Lung (tissue), 12 donors: Measurements from ENCODE around the gene CAPN11. TPM values are rescaled to one million over a fixed set of nuclear protein-coding genes. Genes with fewer than 3 reads are reported as not detected.

Experiments used
- ATAC-seq: fragments of 200-7000 bp; cut with Tn5 transposase; one replicate; pipeline ENCODE4 v1.9.1; 2020; ENCODE audit warnings: moderate number of reproducible peaks; ENCODE audit not compliant: insufficient read depth, low FRiP score
- DNase-seq, 3 donors: peaks; one replicate each; pipeline ENCODE4 v3.0.0-alpha.2; 2013 to 2017
- H3K27ac ChIP-seq, 2 donors: one replicate each; pipeline ENCODE4 v1.5.1; 2013; ENCODE audit warnings: mild to moderate bottlenecking in 2 of 2, moderate library complexity in 2 of 2, control low read depth in 1 of 2, inconsistent platforms in 1 of 2, low read depth in 1 of 2, low read length in 1 of 2
- H3K27me3 ChIP-seq, 3 donors: one replicate each; pipeline ENCODE4 v1.5.1; 2013; ENCODE audit warnings: low read length in 2 of 3; ENCODE audit not compliant: control insufficient read depth in 3 of 3, insufficient read depth in 3 of 3
- H3K36me3 ChIP-seq, 4 donors: one replicate each; pipeline ENCODE4 v1.5.1; 2013; ENCODE audit warnings: low read length in 4 of 4, mild to moderate bottlenecking in 1 of 4, moderate library complexity in 1 of 4; ENCODE audit not compliant: control insufficient read depth in 4 of 4, insufficient read depth in 4 of 4
- H3K4me1 ChIP-seq, 5 donors: one replicate each; pipeline ENCODE4 v1.5.1; 2013; ENCODE audit warnings: low read length in 5 of 5, mild to moderate bottlenecking in 2 of 5, moderate library complexity in 1 of 5; ENCODE audit not compliant: control insufficient read depth in 5 of 5, insufficient read depth in 5 of 5
- H3K4me3 ChIP-seq: one replicate; pipeline ENCODE4 v1.5.1; 2013; ENCODE audit warnings: mild to moderate bottlenecking, control low read depth, moderate library complexity
- H3K9ac ChIP-seq, 2 donors: one replicate each; pipeline ENCODE4 v1.5.1; 2013; ENCODE audit warnings: low read length in 2 of 2, control low read depth in 1 of 2; ENCODE audit not compliant: insufficient read depth in 1 of 2
- H3K9me3 ChIP-seq, 4 donors: one replicate each; pipeline ENCODE4 v1.5.1; 2013; ENCODE audit warnings: low read length in 3 of 4, mild to moderate bottlenecking in 1 of 4, moderate library complexity in 1 of 4; ENCODE audit not compliant: control insufficient read depth in 4 of 4, insufficient read depth in 3 of 4
- CTCF ChIP-seq: IDR thresholded peaks from 2 replicates; pipeline ENCODE4 v1.5.1; 2012; ENCODE audit warnings: mild to moderate bottlenecking; ENCODE audit errors: control extremely low read depth, extremely low read depth
- WGBS, 2 donors: extraction: QIAGEN DNeasy Blood & Tissue Kit; methylation state at CpG; one replicate each; pipeline ENCODE4 v1.1.7; 2013; 5-methylcytosine and 5-hydroxymethylcytosine counted together
- polyA plus RNA-seq, 2 donors: library from polyadenylated mRNA; stranded (reverse); fragments of 200-250 nt; gene quantifications; one replicate each; pipeline ENCODE4 v1.2.1, GENCODE V29; 2013
- total RNA-seq, 2 donors: library from RNA; depleted of rRNA in 1 of 2; stranded (reverse); fragments of >200 nt in 1 of 2; gene quantifications; one replicate each; pipeline ENCODE4 v1.2.1, GENCODE V29; 2014 to 2021
- donor health status: control.
- donor health status: control.
- donor health status: Bipolar disorder and iron deficiency.
- donor health status: healthy.
- donor health status: DM: yes; HTN: yes; CAD: no.

Gene CAPN11
- total and polyA plus RNA-seq, 4 donors = 0.07 to 0.30 (median 0.15) TPM; not detected in 1

GRCh38 chr6:44156494-44157151 is 2.0 kb upstream of the CAPN11 start:
- Histone ChIP-seq H3K4me1 (peaks cover 0 to 1% (median 0%) of the 10 kb centered on the region in 5 donors), H3K27ac (no peak overlapping the region), H3K4me3 (no peak overlapping the region), H3K36me3 (peaks cover 0 to 7% (median 0%) of the 10 kb centered on the region in 4 donors), H3K9me3 (no peaks in the 10 kb centered on the region), H3K27me3 (no peaks in the 10 kb centered on the region), H3K9ac (no peak overlapping the region)
- DNase-seq (no peak), ATAC-seq (no peak)
- no peak for TF ChIP-seq CTCF
- WGBS, 2 donors = 79 to 94% methylated on average over 9 of the region's 9 CpGs

- 72 to 77% methylated on average over 11 of the region's 11 CpGs for WGBS, 2 donors
- Histone ChIP-seq H3K27ac (no peak overlapping the region), H3K4me3 (no peak overlapping the region), H3K9me3 (no peaks in the 10 kb centered on the region), H3K9ac (no peak overlapping the region), H3K4me1 (no peaks in the 10 kb centered on the region), H3K27me3 (no peaks in the 10 kb centered on the region), H3K36me3 (peaks cover 0 to 7% (median 0%) of the 10 kb centered on the region in 4 donors)
- TF ChIP-seq CTCF = no peak
- ATAC-seq = no peak
- DNase-seq = no peak
Measured at GRCh38 chr6:44157152-44157521, 1.5 kb upstream of the CAPN11 start.

DNA sequence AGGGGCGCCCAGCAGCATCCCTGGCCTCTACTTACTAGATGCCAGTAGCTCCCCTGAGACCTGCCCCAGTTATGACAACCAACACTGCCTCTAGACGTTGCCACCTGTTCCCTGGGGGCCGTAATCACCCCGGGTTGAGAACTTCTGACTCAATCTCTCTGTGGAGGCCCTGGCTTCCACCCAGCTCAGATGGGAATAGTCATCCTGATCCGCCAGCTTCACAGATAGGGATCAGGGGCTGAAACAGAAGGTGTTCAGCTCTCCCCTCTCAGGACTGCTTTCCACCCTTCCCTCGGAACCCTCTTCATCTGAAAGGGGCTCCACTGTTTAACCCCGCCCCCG is 3.3 kb downstream of the CAPN11 start:
- no peak overlapping the region for H3K4me3 ChIP-seq
- DNase-seq = no peak
- 76 to 86% methylated on average over 8 of the region's 8 CpGs for WGBS, 2 donors
- H3K36me3 ChIP-seq = no peaks in the 10 kb centered on the region
- no peak overlapping the region for H3K9ac ChIP-seq
- no peak for TF ChIP-seq CTCF
- no peaks in the 10 kb centered on the region for H3K27me3 ChIP-seq
- peaks cover 0 to 2% (median 0%) of the 10 kb centered on the region in 4 donors for H3K9me3 ChIP-seq
- no peak overlapping the region for H3K27ac ChIP-seq
- no peaks in the 10 kb centered on the region for H3K4me1 ChIP-seq
- ATAC-seq = no peak
